SK-N-MC (cell line): ENCODE measurements around the gene ZNF496.

Experiments
- EZH2 ChIP-seq: fragments of 200-600 bp; sonication (generic); IDR thresholded peaks from one replicate; pipeline ENCODE4 v1.6.1; 2017; ENCODE audit warnings: antibody characterized with exemption
- FOXP2 ChIP-seq: optimal IDR thresholded peaks from 2 replicates; pipeline ENCODE3; 2011; ENCODE audit warnings: mild to moderate bottlenecking, moderate library complexity; ENCODE audit not compliant: insufficient read depth; ENCODE audit errors: extremely low read length, control extremely low read depth
- POLR2AphosphoS5 ChIP-seq: IDR thresholded peaks from 2 replicates; pipeline ENCODE4 v1.6.1; 2012; ENCODE audit warnings: mild to moderate bottlenecking, low read depth, low read length, borderline replicate concordance

- TF ChIP-seq POLR2AphosphoS5 = no peak
- TF ChIP-seq EZH2 = no peak
- no peak for TF ChIP-seq FOXP2
These were observed 1.1 kb upstream of the ZNF496 start for GRCh38 chr1:247332623-247333361.
